H9 (cell line): Measurements from ENCODE around the gene LDLRAD4. TPM values are rescaled to one million over a fixed set of nuclear protein-coding genes. Genes with fewer than 3 reads are reported as not detected.

ENCODE experiments used
- DNase-seq: peaks from one replicate; pipeline ENCODE4 v3.0.0-alpha.2; 2017
- H2AFZ ChIP-seq: one replicate; pipeline ENCODE4 v1.6.1; 2013; ENCODE audit warnings: mild to moderate bottlenecking, low read length, control low read depth, moderate library complexity
- H2AK5ac ChIP-seq: 2 replicates; pipeline ENCODE4 v1.6.1; 2013; ENCODE audit warnings: low read length, control low read depth, mixed read lengths; ENCODE audit not compliant: insufficient read length
- H2BK120ac ChIP-seq: one replicate; pipeline ENCODE4 v1.6.1; 2013; ENCODE audit warnings: low read depth, mild to moderate bottlenecking, low read length, control low read depth, inconsistent platforms; ENCODE audit not compliant: poor library complexity, severe bottlenecking
- H2BK12ac ChIP-seq: 2 replicates; pipeline ENCODE4 v1.6.1; 2013; ENCODE audit warnings: low read length, control low read depth, mixed read lengths, low read depth; ENCODE audit not compliant: insufficient read length
- H2BK15ac ChIP-seq: 2 replicates; pipeline ENCODE4 v1.6.1; 2013; ENCODE audit warnings: low read depth, low read length, control low read depth
- H2BK20ac ChIP-seq: one replicate; pipeline ENCODE4 v1.6.1; 2013; ENCODE audit warnings: low read depth, mild to moderate bottlenecking, low read length, control low read depth, inconsistent platforms; ENCODE audit not compliant: poor library complexity, severe bottlenecking
- H2BK5ac ChIP-seq: 2 replicates; pipeline ENCODE4 v1.6.1; 2013; ENCODE audit warnings: low read length, control low read depth, mixed read lengths; ENCODE audit not compliant: insufficient read length
- H3K14ac ChIP-seq: 2 replicates; pipeline ENCODE4 v1.6.1; 2013; ENCODE audit warnings: low read length, control low read depth; ENCODE audit not compliant: insufficient read depth
- H3K18ac ChIP-seq: 2 replicates; pipeline ENCODE4 v1.6.1; 2013; ENCODE audit warnings: low read depth, mild to moderate bottlenecking, mixed read lengths, low read length, control low read depth; ENCODE audit not compliant: insufficient read length
- H3K23ac ChIP-seq: 2 replicates; pipeline ENCODE4 v1.6.1; 2013; ENCODE audit warnings: low read length, control low read depth, mixed read lengths, low read depth; ENCODE audit not compliant: insufficient read length
- H3K23me2 ChIP-seq: 2 replicates; pipeline ENCODE4 v1.6.1; 2013; ENCODE audit warnings: low read depth, mild to moderate bottlenecking, mixed read lengths, low read length, control low read depth; ENCODE audit not compliant: insufficient read length, poor library complexity, severe bottlenecking
- H3K27ac ChIP-seq: 2 replicates; pipeline ENCODE4 v1.5.1; 2013; ENCODE audit warnings: low read length, control low read depth, mixed read lengths, low read depth; ENCODE audit not compliant: insufficient read length
- H3K27me3 ChIP-seq: 2 replicates; pipeline ENCODE4 v1.6.1; 2013; ENCODE audit warnings: low read length, control low read depth, inconsistent platforms; ENCODE audit not compliant: insufficient read depth
- H3K4ac ChIP-seq: 2 replicates; pipeline ENCODE4 v1.6.1; 2013; ENCODE audit warnings: low read depth, mild to moderate bottlenecking, control low read depth, inconsistent platforms, low read length, moderate library complexity
- H3K4me1 ChIP-seq: 2 replicates; pipeline ENCODE4 v1.6.1; 2013; ENCODE audit warnings: low read length, control low read depth, inconsistent platforms; ENCODE audit not compliant: insufficient read depth
- H3K4me2 ChIP-seq: 2 replicates; pipeline ENCODE4 v1.6.1; 2013; ENCODE audit warnings: low read length, control low read depth, mixed read lengths; ENCODE audit not compliant: insufficient read length, insufficient read depth
- H3K56ac ChIP-seq: 2 replicates; pipeline ENCODE4 v1.6.1; 2013; ENCODE audit warnings: low read depth, mild to moderate bottlenecking, mixed read lengths, low read length, control low read depth; ENCODE audit not compliant: insufficient read length
- H3K79me1 ChIP-seq: 2 replicates; pipeline ENCODE4 v1.6.1; 2013; ENCODE audit warnings: low read depth, mild to moderate bottlenecking, moderate library complexity, low read length, control low read depth, inconsistent platforms; ENCODE audit not compliant: insufficient read depth, poor library complexity, severe bottlenecking
- H3K79me2 ChIP-seq: 2 replicates; pipeline ENCODE4 v1.6.1; 2013; ENCODE audit warnings: low read length, control low read depth, inconsistent platforms; ENCODE audit not compliant: insufficient read depth
- H3K9ac ChIP-seq: 2 replicates; pipeline ENCODE4 v1.6.1; 2013; ENCODE audit warnings: low read length, control low read depth, mixed read lengths; ENCODE audit not compliant: insufficient read length; ENCODE audit errors: extremely low read depth
- H3K9me3 ChIP-seq: one replicate; pipeline ENCODE4 v1.6.1; 2013; ENCODE audit warnings: low read depth, low read length, inconsistent platforms; ENCODE audit not compliant: control insufficient read depth
- H3T11ph ChIP-seq: one replicate; pipeline ENCODE4 v1.6.1; 2013; ENCODE audit warnings: mild to moderate bottlenecking, low read length, control low read depth, inconsistent platforms
- H4K20me1 ChIP-seq: one replicate; pipeline ENCODE4 v1.6.1; 2013; ENCODE audit not compliant: control insufficient read depth, insufficient read length, insufficient read depth
- H4K5ac ChIP-seq: 2 replicates; pipeline ENCODE4 v1.6.1; 2013; ENCODE audit warnings: low read depth, mild to moderate bottlenecking, mixed read lengths, low read length, control low read depth; ENCODE audit not compliant: insufficient read length
- H4K8ac ChIP-seq: replicated peaks from 2 replicates; pipeline ENCODE4 v1.6.1; 2013; ENCODE audit warnings: low read length, control low read depth, mixed read lengths, low read depth; ENCODE audit not compliant: insufficient read length
- H4K91ac ChIP-seq: 2 replicates; pipeline ENCODE4 v1.6.1; 2013; ENCODE audit warnings: low read depth, mild to moderate bottlenecking, moderate library complexity, mixed read lengths, low read length, control low read depth; ENCODE audit not compliant: insufficient read length
- H3K27ac Mint-ChIP-seq, 3 experiments: 2 replicates in 2 of 3; 3 replicates in 1 of 3; pipeline ENCODE4 v1.8.0; 2020 to 2021; ENCODE audit warnings: mixed read lengths in 3 of 3, mild to moderate bottlenecking in 1 of 3, moderate library complexity in 1 of 3
- H3K27me3 Mint-ChIP-seq: 2 replicates; pipeline ENCODE4 v1.8.0; 2021; ENCODE audit warnings: low read depth, mild to moderate bottlenecking, moderate library complexity, mixed read lengths
- H3K36me3 Mint-ChIP-seq, 3 experiments: 2 replicates in 2 of 3; 3 replicates in 1 of 3; pipeline ENCODE4 v1.8.0; 2020 to 2021; ENCODE audit warnings: low read depth in 3 of 3, mixed read lengths in 3 of 3; ENCODE audit not compliant: insufficient read depth in 1 of 3
- H3K4me1 Mint-ChIP-seq, 2 experiments: 2 replicates each; pipeline ENCODE4 v1.8.0; 2020; ENCODE audit warnings: mixed read lengths in 2 of 2
- H3K4me3 Mint-ChIP-seq, 2 experiments: 2 replicates in 1 of 2; 3 replicates in 1 of 2; pipeline ENCODE4 v1.8.0; 2020 to 2021; ENCODE audit warnings: mild to moderate bottlenecking in 2 of 2, mixed read lengths in 2 of 2, moderate library complexity in 1 of 2
- H3K9me3 Mint-ChIP-seq, 2 experiments: 2 replicates in 1 of 2; 3 replicates in 1 of 2; pipeline ENCODE4 v1.8.0; 2020; ENCODE audit warnings: mild to moderate bottlenecking in 2 of 2, mixed read lengths in 2 of 2, moderate library complexity in 1 of 2
- CTCF ChIP-seq: fragments of 200-600 bp; sonication (generic); conservative IDR thresholded peaks from 3 replicates; pipeline ENCODE4 v1.8.0; 2021; ENCODE audit warnings: antibody characterized with exemption, mild to moderate bottlenecking
- WGBS: extraction: QIAGEN DNeasy Blood & Tissue Kit; methylation state at CpG from one replicate; pipeline ENCODE4 v1.1.7; 2013; ENCODE audit warnings: missing lambda C conversion rate, low lambda C conversion rate, mixed read lengths; ENCODE audit not compliant: insufficient read length; ENCODE audit errors: extremely low coverage; 5-methylcytosine and 5-hydroxymethylcytosine counted together
- total RNA-seq: library from RNA; stranded (reverse); gene quantifications from 2 replicates; pipeline ENCODE4 v1.2.1, GENCODE V29; 2021

The LDLRAD4 gene
- total RNA-seq, 1 experiment from 2014 or later: 3.9 TPM

- Histone ChIP-seq H2BK12ac (no peak overlapping the region), H3K27ac (no peak overlapping the region), H3K18ac (no peak overlapping the region), H3K4me2 (no peak overlapping the region), H3K56ac (no peak overlapping the region), H4K91ac (no peak overlapping the region), H2BK120ac (no peak overlapping the region), H3K79me2 (no peaks in the 10 kb centered on the region), H2BK20ac (no peak overlapping the region), H3K9ac (no peak overlapping the region), H3K4me1 (no peaks in the 10 kb centered on the region), H3K14ac (no peak overlapping the region), H3K4ac (no peak overlapping the region), H4K20me1 (no peaks in the 10 kb centered on the region), H3T11ph (no peak overlapping the region), H2BK15ac (no peak overlapping the region), H3K27me3 (no peaks in the 10 kb centered on the region), H2AFZ (no peak overlapping the region), H3K23ac (no peak overlapping the region), H4K8ac (no peak overlapping the region), H3K79me1 (no peaks in the 10 kb centered on the region), H3K23me2 (no peaks in the 10 kb centered on the region), H2AK5ac (no peak overlapping the region), H4K5ac (no peak overlapping the region), H2BK5ac (no peak overlapping the region), H3K9me3 (no peaks in the 10 kb centered on the region)
- H3K27ac Mint-ChIP-seq: no peak overlapping the region
- peaks cover 0 to 6% (median 0%) of the 10 kb centered on the region in 3 experiments; a peak in 2 of 7 replicates for H3K36me3 Mint-ChIP-seq
- peaks cover 11% of the 10 kb centered on the region for H3K27me3 Mint-ChIP-seq
- peaks cover 0 to 4% of the 10 kb centered on the region in 2 experiments; a peak in 3 of 5 replicates for H3K9me3 Mint-ChIP-seq
- no peak overlapping the region for H3K4me3 Mint-ChIP-seq
- no peak for DNase-seq
- no peak for TF ChIP-seq CTCF
- peaks cover 6 to 17% of the 10 kb centered on the region in 2 experiments; a peak in 3 of 4 replicates for H3K4me1 Mint-ChIP-seq
- no CpG with 5 or more reads among the region's 11 CpGs for WGBS
Measured at GRCh38 chr18:13480571-13481255, 262.2 kb downstream of the LDLRAD4 start.
